Osteoblast (primary cell): Measurements from ENCODE around the gene NDUFC1. TPM values are rescaled to one million over a fixed set of nuclear protein-coding genes. Genes with fewer than 3 reads are reported as not detected.
"Not testable (repeated sequence)": the region's sequence is repeated elsewhere in the genome, so short reads cannot be mapped to it uniquely, and the experiment has no call there.

Source experiments
- DNase-seq: peaks from one replicate; pipeline ENCODE4 v3.0.0; 2011; ENCODE audit warnings: low spot score, mixed read lengths; ENCODE audit not compliant: insufficient read length; ENCODE audit errors: missing footprints
- H2AFZ ChIP-seq: 2 replicates; pipeline ENCODE4 v1.6.0; 2011; ENCODE audit warnings: mild to moderate bottlenecking, low read length
- H3K27ac ChIP-seq: 2 replicates; pipeline ENCODE4 v1.5.1; 2011; ENCODE audit warnings: mild to moderate bottlenecking, low read depth, low read length, moderate library complexity
- H3K27me3 ChIP-seq: 2 replicates; pipeline ENCODE4 v1.6.0; 2012; ENCODE audit warnings: mild to moderate bottlenecking, control low read depth, inconsistent platforms, low read length, moderate library complexity; ENCODE audit not compliant: insufficient read depth
- H3K36me3 ChIP-seq: 2 replicates; pipeline ENCODE4 v1.5.1; 2011; ENCODE audit warnings: mild to moderate bottlenecking, low read length, control low read depth, moderate library complexity; ENCODE audit not compliant: insufficient read depth
- H3K4me1 ChIP-seq: 2 replicates; pipeline ENCODE4 v1.5.1; 2011; ENCODE audit warnings: mild to moderate bottlenecking, low read length, control low read depth, moderate library complexity; ENCODE audit not compliant: insufficient read depth
- H3K4me2 ChIP-seq: 2 replicates; pipeline ENCODE4 v1.6.0; 2011; ENCODE audit warnings: mild to moderate bottlenecking, low read length; ENCODE audit not compliant: insufficient read depth
- H3K4me3 ChIP-seq: fragments of 200-600 bp; sonication (generic); 3 replicates; pipeline ENCODE4 v1.5.1; 2012; ENCODE audit warnings: mild to moderate bottlenecking, low read length, inconsistent platforms; ENCODE audit not compliant: insufficient read depth
- H3K79me2 ChIP-seq: 2 replicates; pipeline ENCODE4 v1.6.0; 2012; ENCODE audit warnings: mild to moderate bottlenecking, low read length, control low read depth, inconsistent platforms; ENCODE audit not compliant: insufficient read depth
- H3K9me3 ChIP-seq: 2 replicates; pipeline ENCODE4 v1.5.1; 2011; ENCODE audit warnings: low read depth, low read length, control low read depth
- H4K20me1 ChIP-seq: 2 replicates; pipeline ENCODE4 v1.6.0; 2012; ENCODE audit warnings: mild to moderate bottlenecking, low read length, control low read depth; ENCODE audit not compliant: insufficient read depth
- total RNA-seq: library from RNA; depleted of rRNA; stranded (reverse); fragments of >200 nt; gene quantifications from 2 replicates; pipeline ENCODE4 v1.2.3, GENCODE V29; 2012
- TF ChIP-seq, protein P1 (sequence below): IDR thresholded peaks from 2 replicates; pipeline ENCODE4 v1.5.1; 2011; ENCODE audit warnings: mild to moderate bottlenecking, low read depth, low read length, moderate library complexity; ENCODE audit errors: extremely low read depth

Gene NDUFC1
- total RNA-seq, 1 donor: 25.7 TPM

DNA sequence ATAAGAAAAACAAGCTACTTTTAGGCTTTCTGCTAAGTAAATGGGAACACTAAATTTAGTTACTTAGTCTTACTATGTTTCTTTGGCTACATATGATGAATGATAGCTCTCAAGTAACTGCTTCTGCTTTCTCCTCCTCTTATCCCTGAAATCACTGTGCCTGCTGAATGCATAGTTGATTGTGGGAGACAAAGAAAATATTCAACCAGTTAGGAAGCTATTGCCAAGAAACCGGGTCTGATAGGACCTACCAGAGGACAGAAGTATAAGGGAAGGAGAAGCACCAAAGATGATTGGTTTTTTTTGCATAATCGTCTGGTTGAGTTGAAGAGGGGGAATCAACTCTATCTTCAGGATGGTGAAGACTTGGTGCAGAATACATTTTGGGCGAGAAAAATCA, 28.0 kb upstream of the NDUFC1 start:
- Histone ChIP-seq H3K4me1 (no peaks in the 10 kb centered on the region), H3K27ac (peak overlapping the region; percentile 56), H3K4me3 (no peak overlapping the region), H4K20me1 (peaks cover 9% of the 10 kb centered on the region), H3K27me3 (no peaks in the 10 kb centered on the region), H3K79me2 (peaks cover 92% of the 10 kb centered on the region), H3K4me2 (no peak overlapping the region), H3K36me3 (peaks cover 9% of the 10 kb centered on the region), H2AFZ (no peak overlapping the region), H3K9me3 (no peaks in the 10 kb centered on the region)
- TF ChIP-seq, protein P1, sequence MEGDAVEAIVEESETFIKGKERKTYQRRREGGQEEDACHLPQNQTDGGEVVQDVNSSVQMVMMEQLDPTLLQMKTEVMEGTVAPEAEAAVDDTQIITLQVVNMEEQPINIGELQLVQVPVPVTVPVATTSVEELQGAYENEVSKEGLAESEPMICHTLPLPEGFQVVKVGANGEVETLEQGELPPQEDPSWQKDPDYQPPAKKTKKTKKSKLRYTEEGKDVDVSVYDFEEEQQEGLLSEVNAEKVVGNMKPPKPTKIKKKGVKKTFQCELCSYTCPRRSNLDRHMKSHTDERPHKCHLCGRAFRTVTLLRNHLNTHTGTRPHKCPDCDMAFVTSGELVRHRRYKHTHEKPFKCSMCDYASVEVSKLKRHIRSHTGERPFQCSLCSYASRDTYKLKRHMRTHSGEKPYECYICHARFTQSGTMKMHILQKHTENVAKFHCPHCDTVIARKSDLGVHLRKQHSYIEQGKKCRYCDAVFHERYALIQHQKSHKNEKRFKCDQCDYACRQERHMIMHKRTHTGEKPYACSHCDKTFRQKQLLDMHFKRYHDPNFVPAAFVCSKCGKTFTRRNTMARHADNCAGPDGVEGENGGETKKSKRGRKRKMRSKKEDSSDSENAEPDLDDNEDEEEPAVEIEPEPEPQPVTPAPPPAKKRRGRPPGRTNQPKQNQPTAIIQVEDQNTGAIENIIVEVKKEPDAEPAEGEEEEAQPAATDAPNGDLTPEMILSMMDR: no peak
- no peak for DNase-seq

DNA sequence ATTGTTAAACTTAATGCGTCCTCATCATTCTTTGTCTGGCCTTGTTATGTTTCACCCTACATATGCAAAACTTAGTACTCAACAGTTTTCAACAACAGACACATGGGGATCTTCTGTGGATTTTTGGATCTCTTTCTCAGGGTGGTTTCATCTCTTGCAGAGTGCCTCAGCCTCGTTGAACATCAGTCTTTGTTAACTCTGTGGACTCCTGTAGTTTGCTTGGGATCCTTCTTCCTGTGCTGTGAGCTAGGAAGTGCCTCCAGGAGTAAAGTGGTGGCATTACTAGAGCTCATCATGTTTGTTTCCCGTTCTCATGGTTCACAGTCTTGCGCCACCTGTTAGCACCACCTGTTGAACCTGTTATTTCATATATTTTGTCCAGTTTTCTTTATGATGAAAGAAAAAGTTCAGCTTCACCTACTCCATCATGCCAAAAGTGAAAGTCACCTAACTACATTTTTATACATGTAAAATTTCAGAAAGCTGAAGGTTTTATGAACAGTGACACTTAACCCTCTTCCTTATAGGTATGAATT, 27.5 kb upstream of the NDUFC1 start:
- Histone ChIP-seq H3K9me3 (no peaks in the 10 kb centered on the region), H4K20me1 (peaks cover 9% of the 10 kb centered on the region), H3K27ac (peak overlapping the region; percentile 14), H3K36me3 (peaks cover 9% of the 10 kb centered on the region), H3K79me2 (peaks cover 94% of the 10 kb centered on the region), H3K4me1 (no peaks in the 10 kb centered on the region), H3K4me2 (no peak overlapping the region), H3K4me3 (no peak overlapping the region), H2AFZ (no peak overlapping the region), H3K27me3 (no peaks in the 10 kb centered on the region)
- TF ChIP-seq, protein P1: no peak
- no peak for DNase-seq

DNA sequence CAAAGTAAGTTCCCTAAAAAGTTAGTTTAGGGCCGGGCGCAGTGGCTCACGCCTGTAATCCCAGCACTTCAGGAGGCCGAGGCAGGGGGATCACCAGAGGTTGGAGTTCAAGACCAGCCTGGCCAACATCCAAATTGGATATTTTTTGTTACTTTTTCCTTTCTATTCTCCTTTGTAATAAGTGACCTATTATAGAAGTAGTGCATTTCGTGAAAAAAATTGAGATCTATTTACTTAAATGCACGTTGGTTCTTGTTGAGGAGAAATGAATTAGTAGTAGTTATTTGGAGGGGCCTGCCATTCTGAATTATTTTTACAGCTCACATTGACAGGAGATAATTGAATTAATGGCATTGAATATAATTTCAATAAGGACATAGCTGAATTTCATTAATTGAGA, 22.3 kb upstream of the NDUFC1 start:
- Histone ChIP-seq H4K20me1 (peaks cover 32% of the 10 kb centered on the region), H3K4me3 (no peak overlapping the region)

DNA sequence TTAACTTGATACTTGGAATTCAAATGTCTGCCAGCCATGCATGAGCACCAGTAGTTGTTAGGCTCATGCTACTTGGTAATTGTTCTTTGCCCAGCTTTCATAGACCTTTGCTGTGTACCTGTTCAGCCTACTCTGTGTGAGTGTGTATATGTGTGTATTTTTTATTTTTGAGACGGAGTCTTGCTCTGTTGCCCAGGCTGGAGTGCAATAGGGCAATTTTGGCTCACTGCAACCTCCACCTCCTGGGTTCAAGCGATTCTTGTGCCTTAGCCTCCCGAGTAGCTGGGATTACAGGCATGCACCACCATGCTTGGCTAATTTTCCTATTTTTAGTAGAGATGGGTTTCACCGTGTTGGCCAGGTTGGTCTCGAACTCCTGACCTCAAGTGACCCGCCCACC, 20.3 kb upstream of the NDUFC1 start:
- H3K4me2 ChIP-seq, H3K4me1 ChIP-seq, H3K9me3 ChIP-seq, DNase-seq, H3K27ac ChIP-seq, H3K4me3 ChIP-seq, H2AFZ ChIP-seq, H3K27me3 ChIP-seq, H3K36me3 ChIP-seq: not testable (repeated sequence)
- peaks cover 38% of the 10 kb centered on the region for H4K20me1 ChIP-seq
- H3K79me2 ChIP-seq: peaks cover 100% of the 10 kb centered on the region

More for the DNA sequence above, 22.3 kb upstream of the NDUFC1 start:
- DNase-seq: no peak
- H2AFZ ChIP-seq: no peak overlapping the region
- H3K4me2 ChIP-seq: no peak overlapping the region
- TF ChIP-seq, protein P1: no peak
- no peak overlapping the region for H3K27ac ChIP-seq
- peaks cover 4% of the 10 kb centered on the region for H3K4me1 ChIP-seq
- H3K27me3 ChIP-seq: no peaks in the 10 kb centered on the region
- H3K9me3 ChIP-seq: no peaks in the 10 kb centered on the region
- peaks cover 4% of the 10 kb centered on the region for H3K36me3 ChIP-seq
- H3K79me2 ChIP-seq: peaks cover 97% of the 10 kb centered on the region

DNA sequence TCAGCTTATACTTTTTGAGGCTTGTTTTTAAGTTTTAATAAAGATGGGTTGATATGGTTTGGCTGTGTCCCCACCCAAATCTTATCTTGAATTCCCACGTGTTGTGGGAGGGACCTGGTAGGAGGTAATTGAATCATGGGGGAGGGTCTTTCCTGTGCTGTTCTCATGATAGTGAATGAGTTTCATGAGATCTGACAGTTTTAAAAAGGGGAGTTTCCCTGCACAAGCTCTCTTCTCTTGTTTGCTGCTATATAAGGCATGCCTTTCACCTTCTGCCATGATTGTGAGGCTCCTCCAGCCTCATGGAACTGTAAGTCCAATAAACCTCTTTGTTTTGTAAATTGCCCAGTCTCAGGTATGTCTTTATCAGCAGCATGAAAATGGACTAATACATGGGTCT, 19.8 kb upstream of the NDUFC1 start:
- H3K4me2 ChIP-seq, H3K4me3 ChIP-seq, DNase-seq, H3K27ac ChIP-seq, H2AFZ ChIP-seq, H3K36me3 ChIP-seq, H3K27me3 ChIP-seq, H3K9me3 ChIP-seq, H3K4me1 ChIP-seq: not testable (repeated sequence)
- peaks cover 39% of the 10 kb centered on the region for H4K20me1 ChIP-seq
- peaks cover 100% of the 10 kb centered on the region for H3K79me2 ChIP-seq
